ENCODE results near the gene OR51T1.

DNA sequence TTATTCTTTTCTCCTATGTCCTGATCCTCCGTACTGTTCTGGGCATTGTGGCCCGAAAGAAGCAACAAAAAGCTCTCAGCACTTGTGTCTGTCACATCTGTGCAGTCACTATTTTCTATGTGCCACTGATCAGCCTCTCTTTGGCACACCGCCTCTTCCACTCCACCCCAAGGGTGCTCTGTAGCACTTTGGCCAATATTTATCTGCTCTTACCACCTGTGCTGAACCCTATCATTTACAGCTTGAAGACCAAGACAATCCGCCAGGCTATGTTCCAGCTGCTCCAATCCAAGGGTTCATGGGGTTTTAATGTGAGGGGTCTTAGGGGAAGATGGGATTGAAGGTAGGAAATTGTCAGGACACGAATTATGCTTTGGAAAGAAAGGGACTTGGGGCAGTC is 843 bp downstream of the OR51T1 start:
- TF ChIP-seq, protein P1, sequence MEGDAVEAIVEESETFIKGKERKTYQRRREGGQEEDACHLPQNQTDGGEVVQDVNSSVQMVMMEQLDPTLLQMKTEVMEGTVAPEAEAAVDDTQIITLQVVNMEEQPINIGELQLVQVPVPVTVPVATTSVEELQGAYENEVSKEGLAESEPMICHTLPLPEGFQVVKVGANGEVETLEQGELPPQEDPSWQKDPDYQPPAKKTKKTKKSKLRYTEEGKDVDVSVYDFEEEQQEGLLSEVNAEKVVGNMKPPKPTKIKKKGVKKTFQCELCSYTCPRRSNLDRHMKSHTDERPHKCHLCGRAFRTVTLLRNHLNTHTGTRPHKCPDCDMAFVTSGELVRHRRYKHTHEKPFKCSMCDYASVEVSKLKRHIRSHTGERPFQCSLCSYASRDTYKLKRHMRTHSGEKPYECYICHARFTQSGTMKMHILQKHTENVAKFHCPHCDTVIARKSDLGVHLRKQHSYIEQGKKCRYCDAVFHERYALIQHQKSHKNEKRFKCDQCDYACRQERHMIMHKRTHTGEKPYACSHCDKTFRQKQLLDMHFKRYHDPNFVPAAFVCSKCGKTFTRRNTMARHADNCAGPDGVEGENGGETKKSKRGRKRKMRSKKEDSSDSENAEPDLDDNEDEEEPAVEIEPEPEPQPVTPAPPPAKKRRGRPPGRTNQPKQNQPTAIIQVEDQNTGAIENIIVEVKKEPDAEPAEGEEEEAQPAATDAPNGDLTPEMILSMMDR (IDR thresholded peaks at IDR 0.05; ENCODE audit: low read length): no peak
- no peak for TF ChIP-seq EZH2 (IDR thresholded peaks at IDR 0.05; ENCODE audit: borderline replicate concordance, low read length)
